ENCODE measurements around the gene PLEKHF1.

- TF ChIP-seq RAD21 (IDR thresholded peaks at IDR 0.05; ENCODE audit: low read depth) (no peak), MAX (IDR thresholded peaks at IDR 0.05) (no peak), TAF1 (IDR thresholded peaks at IDR 0.05; ENCODE audit: low read depth) (no peak), CEBPB (IDR thresholded peaks at IDR 0.05) (no peak), TEAD4 (IDR thresholded peaks at IDR 0.05) (no peak), EP300 (IDR thresholded peaks at IDR 0.05; ENCODE audit: borderline replicate concordance) (no peak), ZBTB7A (IDR thresholded peaks at IDR 0.05; ENCODE audit: low read depth) (no peak), YY1 (IDR thresholded peaks at IDR 0.05; ENCODE audit: low read depth) (no peak), REST (IDR thresholded peaks at IDR 0.05; ENCODE audit: low read depth) (no peak), USF1 (IDR thresholded peaks at IDR 0.05) (no peak), FOXM1 (IDR thresholded peaks at IDR 0.05; ENCODE audit: borderline replicate concordance, low read depth) (no peak)
Observed at GRCh38 chr19:29651622-29652394, 13.5 kb upstream of the PLEKHF1 start.
